ENCODE results near the gene MEF2A.
A peak's percentile ranks its signal among the peaks of the same experiment; 100 is the strongest.

MEF2A gene

DNA sequence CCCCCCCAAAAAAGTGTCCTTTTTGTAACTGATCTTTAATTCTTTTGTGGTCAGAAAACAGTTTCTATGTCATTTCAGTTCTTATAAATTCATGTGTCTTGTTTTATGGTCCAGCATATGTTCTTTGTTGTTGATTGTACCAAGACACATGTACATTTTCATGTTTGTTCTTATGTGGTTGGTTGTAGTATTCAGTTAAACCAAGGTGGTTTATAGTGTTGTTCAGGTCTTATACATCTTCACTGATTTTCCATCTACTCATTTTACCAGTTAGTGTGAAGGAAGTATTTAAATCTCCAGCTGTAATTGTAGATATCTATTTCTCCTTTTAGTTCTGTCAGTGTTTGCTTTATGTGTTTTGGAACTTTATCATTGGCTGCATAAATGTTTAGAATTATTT is 24.0 kb downstream of the MEF2A start:
- no peak for DNase-seq (ENCODE audit: low read depth)
- no peak overlapping the region for H3K4me3 ChIP-seq (replicated peaks; ENCODE audit: low read depth, low read length)
- TF ChIP-seq, protein P1, sequence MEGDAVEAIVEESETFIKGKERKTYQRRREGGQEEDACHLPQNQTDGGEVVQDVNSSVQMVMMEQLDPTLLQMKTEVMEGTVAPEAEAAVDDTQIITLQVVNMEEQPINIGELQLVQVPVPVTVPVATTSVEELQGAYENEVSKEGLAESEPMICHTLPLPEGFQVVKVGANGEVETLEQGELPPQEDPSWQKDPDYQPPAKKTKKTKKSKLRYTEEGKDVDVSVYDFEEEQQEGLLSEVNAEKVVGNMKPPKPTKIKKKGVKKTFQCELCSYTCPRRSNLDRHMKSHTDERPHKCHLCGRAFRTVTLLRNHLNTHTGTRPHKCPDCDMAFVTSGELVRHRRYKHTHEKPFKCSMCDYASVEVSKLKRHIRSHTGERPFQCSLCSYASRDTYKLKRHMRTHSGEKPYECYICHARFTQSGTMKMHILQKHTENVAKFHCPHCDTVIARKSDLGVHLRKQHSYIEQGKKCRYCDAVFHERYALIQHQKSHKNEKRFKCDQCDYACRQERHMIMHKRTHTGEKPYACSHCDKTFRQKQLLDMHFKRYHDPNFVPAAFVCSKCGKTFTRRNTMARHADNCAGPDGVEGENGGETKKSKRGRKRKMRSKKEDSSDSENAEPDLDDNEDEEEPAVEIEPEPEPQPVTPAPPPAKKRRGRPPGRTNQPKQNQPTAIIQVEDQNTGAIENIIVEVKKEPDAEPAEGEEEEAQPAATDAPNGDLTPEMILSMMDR (IDR thresholded peaks at IDR 0.05; ENCODE audit: low read length, missing control alignments), result no peak

DNA sequence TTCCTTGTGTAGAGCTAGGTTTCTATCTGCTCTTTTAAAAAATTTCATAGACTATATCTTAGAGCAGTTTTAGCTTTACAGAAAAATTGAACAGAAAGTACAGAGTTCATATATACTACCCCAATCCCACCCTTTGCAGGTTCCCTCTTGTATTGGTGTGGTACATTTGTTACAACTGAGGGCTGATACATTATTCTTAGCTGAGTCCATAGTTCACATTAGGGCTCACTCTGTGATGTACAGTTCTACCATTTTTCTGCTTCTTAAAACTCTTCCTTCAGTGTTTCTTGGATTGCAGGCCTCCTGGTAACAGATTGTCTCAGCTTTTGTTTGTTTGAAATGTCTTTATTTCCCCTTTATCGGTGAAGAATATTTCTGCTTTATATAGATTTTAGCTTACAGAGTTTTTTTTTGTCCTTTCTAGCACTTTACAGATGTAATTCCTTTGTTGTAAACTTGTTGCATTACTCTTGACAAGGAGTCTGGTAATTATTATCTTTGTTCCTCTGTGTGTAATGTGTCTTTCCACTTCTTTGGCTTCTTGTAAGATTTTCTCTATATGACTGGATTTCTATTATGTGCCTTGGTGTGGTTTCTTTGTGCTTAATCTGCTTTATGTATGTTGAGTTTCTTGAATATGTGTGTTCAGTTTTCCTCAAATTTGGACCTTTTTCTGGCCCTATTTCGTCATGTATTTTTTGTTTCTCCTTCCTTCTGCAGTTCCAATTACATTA is 25.3 kb downstream of the MEF2A start:
- DNase-seq (ENCODE audit: low read depth), result no peak
- no peak overlapping the region for H3K4me3 ChIP-seq (replicated peaks; ENCODE audit: low read depth, low read length)
- TF ChIP-seq, protein P1 (IDR thresholded peaks at IDR 0.05; ENCODE audit: low read length, missing control alignments), result no peak

DNA sequence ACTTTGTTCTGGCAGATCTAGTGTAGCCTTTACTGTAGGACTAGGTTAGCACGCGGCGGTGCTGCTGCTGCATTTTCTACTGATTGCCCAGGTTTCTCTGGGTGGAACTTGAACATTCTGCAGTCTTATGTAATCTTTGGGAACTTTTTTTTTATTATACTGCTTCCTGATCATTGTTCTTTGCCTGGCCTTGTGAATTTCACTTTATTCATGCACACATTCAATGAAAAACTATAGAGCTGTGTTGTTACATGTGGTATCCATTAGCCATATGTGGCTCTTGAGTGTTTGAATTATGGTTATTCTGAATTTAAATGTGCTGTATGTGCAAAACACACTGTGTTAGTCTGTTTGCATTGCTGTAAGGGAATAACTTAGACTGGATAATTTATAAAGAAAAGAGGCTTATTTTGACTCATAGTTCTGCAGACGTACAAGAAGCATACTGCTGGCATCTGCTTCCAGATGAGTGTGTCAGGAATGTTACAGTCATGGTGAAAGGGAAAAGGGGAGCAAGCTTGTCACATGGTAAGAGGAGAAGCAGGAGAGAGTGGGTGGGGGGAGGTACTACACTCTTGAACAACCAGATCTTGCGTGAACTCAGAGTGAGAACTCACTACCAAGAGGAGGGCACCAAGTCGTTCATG is 26.5 kb downstream of the MEF2A start:
- H3K4me3 ChIP-seq (replicated peaks; ENCODE audit: low read depth, low read length), result no peak overlapping the region
- peak; percentile 55 for DNase-seq (ENCODE audit: low read depth)
- TF ChIP-seq, protein P1 (IDR thresholded peaks at IDR 0.05; ENCODE audit: low read length, missing control alignments), result no peak

DNA sequence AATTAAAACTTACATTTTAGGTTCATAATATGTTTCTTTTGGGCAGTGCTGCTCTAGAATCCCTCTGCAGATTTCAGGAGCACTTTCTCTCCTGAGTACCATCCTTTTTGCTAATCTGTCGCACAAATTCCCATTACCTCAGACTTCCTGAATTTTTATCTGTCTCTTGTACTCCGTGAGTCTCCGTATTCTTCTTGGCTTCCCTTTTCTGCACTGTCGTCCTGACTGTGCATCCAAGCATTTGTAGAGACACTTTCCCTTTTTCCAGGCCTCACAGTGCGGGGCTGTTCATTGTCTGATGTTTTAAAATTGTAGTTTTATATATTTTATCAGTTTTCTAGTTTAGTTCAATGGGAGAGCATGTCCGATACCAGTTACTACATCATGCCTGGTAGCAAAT is 27.3 kb downstream of the MEF2A start:
- DNase-seq (ENCODE audit: low read depth), result no peak
- H3K4me3 ChIP-seq (replicated peaks; ENCODE audit: low read depth, low read length), result no peak overlapping the region
- TF ChIP-seq, protein P1 (IDR thresholded peaks at IDR 0.05; ENCODE audit: low read length, missing control alignments), result no peak

DNA sequence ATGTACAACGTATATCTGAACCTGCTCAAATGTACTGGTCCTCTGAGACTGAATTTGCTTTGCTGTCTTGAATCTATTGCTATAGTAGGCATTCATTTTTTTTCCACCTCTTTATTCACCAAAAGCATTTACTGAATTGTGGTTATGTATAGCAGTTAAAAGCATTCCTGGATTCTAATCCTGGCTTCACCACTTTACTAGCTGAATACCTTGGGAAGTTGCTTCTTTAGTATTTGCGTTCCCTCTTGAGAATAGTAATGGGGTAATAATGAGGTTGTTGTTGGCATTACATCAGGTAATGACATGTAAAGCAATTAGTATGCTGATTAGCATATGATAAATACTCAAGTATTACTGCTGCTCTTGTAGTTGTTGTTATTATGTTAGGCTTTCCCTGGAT is 29.1 kb downstream of the MEF2A start:
- TF ChIP-seq, protein P1 (IDR thresholded peaks at IDR 0.05; ENCODE audit: low read length, missing control alignments), result no peak
- no peak for DNase-seq (ENCODE audit: low read depth)

DNA sequence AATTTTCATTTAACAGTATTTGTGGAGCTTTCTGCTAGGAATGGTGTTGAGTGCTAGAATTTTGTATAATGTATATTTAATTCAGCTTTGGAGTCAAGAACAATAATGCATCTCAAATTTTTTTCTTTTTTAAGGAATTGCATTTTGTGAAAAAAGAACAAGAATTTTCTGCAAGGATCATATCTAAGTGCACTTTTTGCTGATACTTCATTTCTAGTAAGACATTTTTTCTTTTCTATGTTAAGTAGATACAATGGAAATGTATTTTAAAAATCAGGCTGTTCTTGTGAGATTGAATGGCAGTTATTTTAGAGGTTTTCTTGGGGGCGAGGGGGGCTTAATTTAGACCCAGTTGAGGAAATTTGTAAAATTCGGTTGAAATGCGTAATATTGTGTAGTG is 32.5 kb downstream of the MEF2A start:
- DNase-seq (ENCODE audit: low read depth), result no peak
- TF ChIP-seq, protein P1 (IDR thresholded peaks at IDR 0.05; ENCODE audit: low read length, missing control alignments), result no peak
- H3K4me3 ChIP-seq (replicated peaks; ENCODE audit: low read depth, low read length), result no peak overlapping the region

More for the DNA sequence above, 29.1 kb downstream of the MEF2A start:
- H3K4me3 ChIP-seq (replicated peaks; ENCODE audit: low read depth, low read length), result no peak overlapping the region

Measured in fibroblast of pulmonary artery (primary cell).